HepG2 (cell line): Measurements from ENCODE around the gene PPP4R2. TPM values are rescaled to one million over a fixed set of nuclear protein-coding genes. Genes with fewer than 3 reads are reported as not detected.

ENCODE experiments used
- CCAR2 ChIP-seq: fragments of 200-400 bp; formaldehyde crosslinking; optimal IDR thresholded peaks from 2 replicates; pipeline ENCODE3; 2018; ENCODE audit warnings: low read depth, mild to moderate bottlenecking, low read length, moderate library complexity
- GLI4 ChIP-seq: sonication (generic); formaldehyde crosslinking; IDR thresholded peaks from 2 replicates; pipeline ENCODE4 v1.5.1; 2020; ENCODE audit warnings: missing genetic modification reagents, mild to moderate bottlenecking, moderate library complexity, borderline replicate concordance
- KDM5A ChIP-seq: fragments of 200-600 bp; sonication (generic); IDR thresholded peaks from 2 replicates; pipeline ENCODE4 v1.7.0; 2018; ENCODE audit warnings: antibody characterized with exemption, mild to moderate bottlenecking, low read length, borderline replicate concordance
- MXD4 ChIP-seq: IDR thresholded peaks from 2 replicates; pipeline ENCODE4 v1.6.1; 2016; ENCODE audit warnings: mild to moderate bottlenecking, missing biosample characterization, missing genetic modification reagents
- PITX1 ChIP-seq: sonication (generic); formaldehyde crosslinking; IDR thresholded peaks from 2 replicates; pipeline ENCODE4 v1.5.1; 2020; ENCODE audit warnings: mild to moderate bottlenecking, missing genetic modification reagents
- POLR2AphosphoS2 ChIP-seq: IDR thresholded peaks from 2 replicates; pipeline ENCODE4 v1.6.1; 2011; ENCODE audit warnings: low read depth, low read length, improper control_type of control experiment
- PRPF4 ChIP-seq: fragments of 200-400 bp; formaldehyde crosslinking; IDR thresholded peaks from 2 replicates; pipeline ENCODE4 v1.6.1; 2016; ENCODE audit warnings: low read length, low read depth; ENCODE audit not compliant: poor library complexity, severe bottlenecking
- RAD51 ChIP-seq: fragments of 450-650 bp; IDR thresholded peaks from 2 replicates; pipeline ENCODE4 v1.6.1; 2016; ENCODE audit warnings: borderline replicate concordance
- XRCC5 ChIP-seq: fragments of 200-400 bp; formaldehyde crosslinking; optimal IDR thresholded peaks from 2 replicates; pipeline ENCODE3; 2017; ENCODE audit warnings: mild to moderate bottlenecking, low read length
- ZC3H13 ChIP-seq: sonication (generic); formaldehyde crosslinking; IDR thresholded peaks from 2 replicates; pipeline ENCODE4 v1.8.1; 2023; ENCODE audit warnings: mild to moderate bottlenecking, missing genetic modification reagents, moderate library complexity
- ZNF430 ChIP-seq: sonication (generic); formaldehyde crosslinking; IDR thresholded peaks from 2 replicates; pipeline ENCODE4 v1.9.0; 2021; ENCODE audit warnings: mild to moderate bottlenecking, missing genetic modification reagents
- ZNF549 ChIP-seq: sonication (generic); formaldehyde crosslinking; IDR thresholded peaks from 2 replicates; pipeline ENCODE4 v1.5.0; 2020; ENCODE audit warnings: missing genetic modification reagents
- polyA plus RNA-seq, 8 experiments: library from polyadenylated mRNA; depleted of rRNA in 3 of 8; stranded (reverse) in 7 of 8; unstranded in 1 of 8; fragments of >200 nt; fragmentation: Illumina TruSeq in 4 of 8; extraction: Trizol in 4 of 8; gene quantifications; 2 replicates each; pipeline versions ENCODE4 v1.2.1 to v1.2.3, GENCODE V29; 2011 to 2016; ENCODE audit warnings: low read depth in 4 of 8, missing spikeins in 1 of 8, mixed read lengths in 1 of 8; ENCODE audit not compliant: insufficient read depth in 1 of 8
- total RNA-seq, 5 experiments: library from RNA; depleted of rRNA; stranded (reverse); fragments of >200 nt; fragmentation: Illumina TruSeq; extraction: Trizol; gene quantifications; 2 replicates each; pipeline ENCODE4 v1.2.3, GENCODE V29; 2016; ENCODE audit warnings: low read depth in 1 of 5
- TF ChIP-seq, protein P1 (sequence below): IDR thresholded peaks from 2 replicates; pipeline ENCODE4 v1.6.1; 2016; ENCODE audit warnings: low read depth, missing genetic modification reagents, missing compliant biosample characterization
- TF ChIP-seq, protein P2 (sequence below): sonication (generic); formaldehyde crosslinking; IDR thresholded peaks from 2 replicates; pipeline ENCODE4 v1.5.0; 2020; ENCODE audit warnings: mild to moderate bottlenecking, missing genetic modification reagents, borderline replicate concordance
- TF ChIP-seq, protein P3 (sequence below): sonication (generic); formaldehyde crosslinking; IDR thresholded peaks from 2 replicates; pipeline ENCODE4 v1.5.0; 2020; ENCODE audit warnings: missing genetic modification reagents
- TF ChIP-seq, protein P4 (sequence below): IDR thresholded peaks from 2 replicates; pipeline ENCODE4 v1.4.0; 2020; ENCODE audit warnings: mild to moderate bottlenecking, missing genetic modification reagents

PPP4R2 gene
- total and polyA plus RNA-seq, 2 of the 13 experiments (the other 11 are each of a cell fraction or from before 2014, with no cell fraction given), result 22.3 to 161 TPM

DNA sequence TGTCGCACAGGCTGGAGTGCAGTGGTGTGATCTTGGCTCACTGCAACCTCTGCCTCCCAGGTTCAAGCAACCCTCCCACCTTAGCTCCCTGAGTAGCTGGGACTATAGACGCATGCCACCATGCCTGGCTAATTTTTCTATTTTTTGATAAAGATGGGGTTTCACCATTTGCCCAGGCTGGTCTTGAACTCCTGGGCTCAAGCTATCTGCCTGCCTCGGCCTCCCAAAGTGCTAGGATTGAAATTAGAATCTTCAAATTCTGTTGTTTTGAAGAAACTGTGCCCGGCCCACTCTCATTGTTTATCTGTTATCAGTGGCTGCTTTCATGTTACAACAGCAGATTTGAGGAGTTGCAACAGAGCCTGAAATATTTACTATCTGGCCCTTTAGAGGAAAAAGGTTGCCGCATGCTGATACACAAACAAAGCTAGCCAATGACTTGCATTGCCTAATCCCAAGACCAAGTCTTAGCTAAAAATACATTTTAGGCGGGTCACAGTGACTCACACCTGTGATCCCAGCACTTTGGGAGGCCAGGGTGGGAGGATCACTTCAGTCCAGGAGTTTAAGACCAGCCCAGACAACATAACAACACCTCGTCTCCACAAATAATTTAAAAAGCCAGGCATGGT, 43.2 kb upstream of the PPP4R2 start (continued):
- TF ChIP-seq, protein P1, sequence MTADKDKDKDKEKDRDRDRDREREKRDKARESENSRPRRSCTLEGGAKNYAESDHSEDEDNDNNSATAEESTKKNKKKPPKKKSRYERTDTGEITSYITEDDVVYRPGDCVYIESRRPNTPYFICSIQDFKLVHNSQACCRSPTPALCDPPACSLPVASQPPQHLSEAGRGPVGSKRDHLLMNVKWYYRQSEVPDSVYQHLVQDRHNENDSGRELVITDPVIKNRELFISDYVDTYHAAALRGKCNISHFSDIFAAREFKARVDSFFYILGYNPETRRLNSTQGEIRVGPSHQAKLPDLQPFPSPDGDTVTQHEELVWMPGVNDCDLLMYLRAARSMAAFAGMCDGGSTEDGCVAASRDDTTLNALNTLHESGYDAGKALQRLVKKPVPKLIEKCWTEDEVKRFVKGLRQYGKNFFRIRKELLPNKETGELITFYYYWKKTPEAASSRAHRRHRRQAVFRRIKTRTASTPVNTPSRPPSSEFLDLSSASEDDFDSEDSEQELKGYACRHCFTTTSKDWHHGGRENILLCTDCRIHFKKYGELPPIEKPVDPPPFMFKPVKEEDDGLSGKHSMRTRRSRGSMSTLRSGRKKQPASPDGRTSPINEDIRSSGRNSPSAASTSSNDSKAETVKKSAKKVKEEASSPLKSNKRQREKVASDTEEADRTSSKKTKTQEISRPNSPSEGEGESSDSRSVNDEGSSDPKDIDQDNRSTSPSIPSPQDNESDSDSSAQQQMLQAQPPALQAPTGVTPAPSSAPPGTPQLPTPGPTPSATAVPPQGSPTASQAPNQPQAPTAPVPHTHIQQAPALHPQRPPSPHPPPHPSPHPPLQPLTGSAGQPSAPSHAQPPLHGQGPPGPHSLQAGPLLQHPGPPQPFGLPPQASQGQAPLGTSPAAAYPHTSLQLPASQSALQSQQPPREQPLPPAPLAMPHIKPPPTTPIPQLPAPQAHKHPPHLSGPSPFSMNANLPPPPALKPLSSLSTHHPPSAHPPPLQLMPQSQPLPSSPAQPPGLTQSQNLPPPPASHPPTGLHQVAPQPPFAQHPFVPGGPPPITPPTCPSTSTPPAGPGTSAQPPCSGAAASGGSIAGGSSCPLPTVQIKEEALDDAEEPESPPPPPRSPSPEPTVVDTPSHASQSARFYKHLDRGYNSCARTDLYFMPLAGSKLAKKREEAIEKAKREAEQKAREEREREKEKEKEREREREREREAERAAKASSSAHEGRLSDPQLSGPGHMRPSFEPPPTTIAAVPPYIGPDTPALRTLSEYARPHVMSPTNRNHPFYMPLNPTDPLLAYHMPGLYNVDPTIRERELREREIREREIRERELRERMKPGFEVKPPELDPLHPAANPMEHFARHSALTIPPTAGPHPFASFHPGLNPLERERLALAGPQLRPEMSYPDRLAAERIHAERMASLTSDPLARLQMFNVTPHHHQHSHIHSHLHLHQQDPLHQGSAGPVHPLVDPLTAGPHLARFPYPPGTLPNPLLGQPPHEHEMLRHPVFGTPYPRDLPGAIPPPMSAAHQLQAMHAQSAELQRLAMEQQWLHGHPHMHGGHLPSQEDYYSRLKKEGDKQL (CRISPR knock-in tag), result peak; percentile 55; the same call in 1 of the 2 replicates
- TF ChIP-seq KDM5A (no peak), ZC3H13 (CRISPR knock-in tag) (no peak), PITX1 (peak; percentile 97), ZNF549 (CRISPR knock-in tag) (no peak), XRCC5 (peak; percentile 45), GLI4 (CRISPR knock-in tag) (no peak), POLR2AphosphoS2 (no peak), RAD51 (no peak), MXD4 (CRISPR knock-in tag) (peak; percentile 59; the same call in 1 of the 2 replicates), ZNF430 (CRISPR knock-in tag) (no peak), PRPF4 (no peak), CCAR2 (no peak)
- TF ChIP-seq, protein P2, sequence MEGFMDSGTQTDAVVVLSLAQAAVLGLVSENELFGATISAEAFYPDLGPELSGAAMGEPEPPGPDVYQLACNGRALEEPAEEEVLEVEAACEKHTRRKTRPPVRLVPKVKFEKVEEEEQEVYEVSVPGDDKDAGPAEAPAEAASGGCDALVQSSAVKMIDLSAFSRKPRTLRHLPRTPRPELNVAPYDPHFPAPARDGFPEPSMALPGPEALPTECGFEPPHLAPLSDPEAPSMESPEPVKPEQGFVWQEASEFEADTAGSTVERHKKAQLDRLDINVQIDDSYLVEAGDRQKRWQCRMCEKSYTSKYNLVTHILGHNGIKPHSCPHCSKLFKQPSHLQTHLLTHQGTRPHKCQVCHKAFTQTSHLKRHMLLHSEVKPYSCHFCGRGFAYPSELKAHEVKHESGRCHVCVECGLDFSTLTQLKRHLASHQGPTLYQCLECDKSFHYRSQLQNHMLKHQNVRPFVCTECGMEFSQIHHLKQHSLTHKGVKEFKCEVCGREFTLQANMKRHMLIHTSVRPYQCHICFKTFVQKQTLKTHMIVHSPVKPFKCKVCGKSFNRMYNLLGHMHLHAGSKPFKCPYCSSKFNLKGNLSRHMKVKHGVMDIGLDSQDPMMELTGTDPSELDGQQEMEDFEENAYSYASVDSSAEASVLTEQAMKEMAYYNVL (CRISPR knock-in tag), result peak; percentile 79; the same call in 1 of the 2 replicates
- TF ChIP-seq, protein P3, sequence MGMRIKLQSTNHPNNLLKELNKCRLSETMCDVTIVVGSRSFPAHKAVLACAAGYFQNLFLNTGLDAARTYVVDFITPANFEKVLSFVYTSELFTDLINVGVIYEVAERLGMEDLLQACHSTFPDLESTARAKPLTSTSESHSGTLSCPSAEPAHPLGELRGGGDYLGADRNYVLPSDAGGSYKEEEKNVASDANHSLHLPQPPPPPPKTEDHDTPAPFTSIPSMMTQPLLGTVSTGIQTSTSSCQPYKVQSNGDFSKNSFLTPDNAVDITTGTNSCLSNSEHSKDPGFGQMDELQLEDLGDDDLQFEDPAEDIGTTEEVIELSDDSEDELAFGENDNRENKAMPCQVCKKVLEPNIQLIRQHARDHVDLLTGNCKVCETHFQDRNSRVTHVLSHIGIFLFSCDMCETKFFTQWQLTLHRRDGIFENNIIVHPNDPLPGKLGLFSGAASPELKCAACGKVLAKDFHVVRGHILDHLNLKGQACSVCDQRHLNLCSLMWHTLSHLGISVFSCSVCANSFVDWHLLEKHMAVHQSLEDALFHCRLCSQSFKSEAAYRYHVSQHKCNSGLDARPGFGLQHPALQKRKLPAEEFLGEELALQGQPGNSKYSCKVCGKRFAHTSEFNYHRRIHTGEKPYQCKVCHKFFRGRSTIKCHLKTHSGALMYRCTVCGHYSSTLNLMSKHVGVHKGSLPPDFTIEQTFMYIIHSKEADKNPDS (CRISPR knock-in tag), result no peak
- TF ChIP-seq, protein P4, sequence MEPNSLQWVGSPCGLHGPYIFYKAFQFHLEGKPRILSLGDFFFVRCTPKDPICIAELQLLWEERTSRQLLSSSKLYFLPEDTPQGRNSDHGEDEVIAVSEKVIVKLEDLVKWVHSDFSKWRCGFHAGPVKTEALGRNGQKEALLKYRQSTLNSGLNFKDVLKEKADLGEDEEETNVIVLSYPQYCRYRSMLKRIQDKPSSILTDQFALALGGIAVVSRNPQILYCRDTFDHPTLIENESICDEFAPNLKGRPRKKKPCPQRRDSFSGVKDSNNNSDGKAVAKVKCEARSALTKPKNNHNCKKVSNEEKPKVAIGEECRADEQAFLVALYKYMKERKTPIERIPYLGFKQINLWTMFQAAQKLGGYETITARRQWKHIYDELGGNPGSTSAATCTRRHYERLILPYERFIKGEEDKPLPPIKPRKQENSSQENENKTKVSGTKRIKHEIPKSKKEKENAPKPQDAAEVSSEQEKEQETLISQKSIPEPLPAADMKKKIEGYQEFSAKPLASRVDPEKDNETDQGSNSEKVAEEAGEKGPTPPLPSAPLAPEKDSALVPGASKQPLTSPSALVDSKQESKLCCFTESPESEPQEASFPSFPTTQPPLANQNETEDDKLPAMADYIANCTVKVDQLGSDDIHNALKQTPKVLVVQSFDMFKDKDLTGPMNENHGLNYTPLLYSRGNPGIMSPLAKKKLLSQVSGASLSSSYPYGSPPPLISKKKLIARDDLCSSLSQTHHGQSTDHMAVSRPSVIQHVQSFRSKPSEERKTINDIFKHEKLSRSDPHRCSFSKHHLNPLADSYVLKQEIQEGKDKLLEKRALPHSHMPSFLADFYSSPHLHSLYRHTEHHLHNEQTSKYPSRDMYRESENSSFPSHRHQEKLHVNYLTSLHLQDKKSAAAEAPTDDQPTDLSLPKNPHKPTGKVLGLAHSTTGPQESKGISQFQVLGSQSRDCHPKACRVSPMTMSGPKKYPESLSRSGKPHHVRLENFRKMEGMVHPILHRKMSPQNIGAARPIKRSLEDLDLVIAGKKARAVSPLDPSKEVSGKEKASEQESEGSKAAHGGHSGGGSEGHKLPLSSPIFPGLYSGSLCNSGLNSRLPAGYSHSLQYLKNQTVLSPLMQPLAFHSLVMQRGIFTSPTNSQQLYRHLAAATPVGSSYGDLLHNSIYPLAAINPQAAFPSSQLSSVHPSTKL (CRISPR knock-in tag), result peak; percentile 96
